A549 (cell line): ENCODE measurements around the gene DOC2B.

Source experiments
- CBX2 ChIP-seq: fragments of 200-600 bp; sonication (generic); IDR thresholded peaks from 2 replicates; pipeline ENCODE4 v1.6.1; 2016; ENCODE audit warnings: low read depth, mild to moderate bottlenecking, borderline replicate concordance
- CHD4 ChIP-seq: fragments of 200-600 bp; sonication (generic); IDR thresholded peaks from 2 replicates; pipeline ENCODE4 v1.6.1; 2016; ENCODE audit warnings: antibody characterized with exemption, mild to moderate bottlenecking, borderline replicate concordance
- CTCF ChIP-seq: fragments of >200 bp; sonication (Bioruptor Twin); formaldehyde crosslinking; IDR thresholded peaks from 3 replicates; pipeline ENCODE4 v1.5.1; 2016
- JUNB ChIP-seq: fragments of >200 bp; sonication (Bioruptor Twin); formaldehyde crosslinking; IDR thresholded peaks from 2 replicates; pipeline ENCODE4 v1.6.1; 2016
- MAX ChIP-seq: IDR thresholded peaks from 2 replicates; pipeline ENCODE4 v1.6.1; 2012
- NR3C1 ChIP-seq: fragments of >200 bp; sonication (Bioruptor Twin); formaldehyde crosslinking; IDR thresholded peaks from 3 replicates; pipeline ENCODE4 v1.6.1; 2017
- POLR2A ChIP-seq: IDR thresholded peaks from 2 replicates; pipeline ENCODE4 v1.6.1; 2012; ENCODE audit warnings: mild to moderate bottlenecking, low read length
- RAD21 ChIP-seq, 2 experiments: fragments of >200 bp in 1 of 2; sonication (Bioruptor Twin) in 1 of 2; formaldehyde crosslinking in 1 of 2; IDR thresholded peaks in 1 of 2; conservative IDR thresholded peaks in 1 of 2; 2 replicates in 1 of 2; 3 replicates in 1 of 2; pipeline ENCODE4 v1.6.1; 2012 to 2018; ENCODE audit warnings: inconsistent platforms in 1 of 2
- REST ChIP-seq: fragments of 200-600 bp; sonication (generic); IDR thresholded peaks from 2 replicates; pipeline ENCODE4 v1.6.1; 2016; ENCODE audit warnings: antibody characterized with exemption, mild to moderate bottlenecking, moderate library complexity
- RFX5 ChIP-seq: fragments of 450-650 bp; IDR thresholded peaks from 2 replicates; pipeline ENCODE4 v1.7.1; 2014; ENCODE audit warnings: antibody characterized with exemption, mild to moderate bottlenecking, moderate library complexity
- RNF2 ChIP-seq: fragments of 200-600 bp; sonication (generic); IDR thresholded peaks from 2 replicates; pipeline ENCODE4 v1.6.1; 2016; ENCODE audit warnings: low read depth, mild to moderate bottlenecking, antibody characterized with exemption, moderate library complexity, borderline replicate concordance
- SREBF2 ChIP-seq: fragments of 450-650 bp; IDR thresholded peaks from 2 replicates; pipeline ENCODE4 v1.6.1; 2014; ENCODE audit warnings: mild to moderate bottlenecking, moderate library complexity
- USF2 ChIP-seq: fragments of 450-650 bp; IDR thresholded peaks from 2 replicates; pipeline ENCODE4 v1.6.1; 2014; ENCODE audit warnings: antibody characterized with exemption

GRCh38 chr17:179781-180380 is 1.6 kb downstream of the DOC2B start:
- TF ChIP-seq USF2, result no peak
- TF ChIP-seq CBX2, result no peak
- TF ChIP-seq CTCF, result no peak
- TF ChIP-seq CHD4, result no peak
- no peak for TF ChIP-seq MAX
- no peak for TF ChIP-seq RFX5
- TF ChIP-seq RNF2, result no peak
- no peak for TF ChIP-seq SREBF2
- TF ChIP-seq POLR2A, result no peak
- TF ChIP-seq JUNB, result no peak
- no peak for TF ChIP-seq NR3C1
- no peak for TF ChIP-seq REST
- no peak for TF ChIP-seq RAD21 (conservative IDR thresholded peaks at IDR 0.05 in 1 of 2, IDR thresholded peaks at IDR 0.05 in 1 of 2)
